Heart right ventricle (tissue), 16 donors: ENCODE results near the gene SPTBN2. TPM values are rescaled to one million over a fixed set of nuclear protein-coding genes. Genes with fewer than 3 reads are reported as not detected.

ENCODE experiments used
- ATAC-seq, 8 donors: fragments of 200-7000 bp; cut with Tn5 transposase; one replicate each; pipeline ENCODE4 v1.9.1; 2020; ENCODE audit warnings: mild to moderate bottlenecking in 8 of 8, moderate library complexity in 8 of 8, moderate number of reproducible peaks in 1 of 8
- DNase-seq, 2 donors: peaks; one replicate each; pipeline ENCODE4 v3.0.0-alpha.2; 2020
- H3K27ac ChIP-seq, 10 donors: fragments of 200-600 bp; sonication (generic) in 2 of 10; one replicate each; pipeline versions ENCODE4 v1.5.0 to v1.8.0; 2020 to 2022; ENCODE audit warnings: mild to moderate bottlenecking in 3 of 10
- H3K27me3 ChIP-seq, 7 donors: fragments of 200-600 bp; one replicate each; pipeline ENCODE4 v1.8.0; 2021 to 2022; ENCODE audit warnings: mild to moderate bottlenecking in 2 of 7
- H3K36me3 ChIP-seq, 9 donors: fragments of 200-600 bp; sonication (generic) in 1 of 9; one replicate each; pipeline versions ENCODE4 v1.5.0 to v1.8.0; 2020 to 2022; ENCODE audit warnings: mild to moderate bottlenecking in 2 of 9
- H3K4me1 ChIP-seq, 9 donors: fragments of 200-600 bp; sonication (generic) in 1 of 9; one replicate each; pipeline versions ENCODE4 v1.5.0 to v1.8.0; 2020 to 2022; ENCODE audit warnings: mild to moderate bottlenecking in 4 of 9
- H3K4me3 ChIP-seq, 10 donors: fragments of 200-600 bp; sonication (generic) in 2 of 10; one replicate each; pipeline versions ENCODE4 v1.5.0 to v1.8.0; 2020 to 2022; ENCODE audit warnings: mild to moderate bottlenecking in 7 of 10, moderate library complexity in 2 of 10
- H3K9me3 ChIP-seq, 11 donors: fragments of 200-600 bp in 10 of 11; sonication (generic) in 2 of 11; one replicate each; pipeline versions ENCODE4 v1.5.0 to v1.8.0; 2013 to 2022; ENCODE audit warnings: mild to moderate bottlenecking in 2 of 11, control low read depth in 1 of 11, moderate library complexity in 1 of 11
- WGBS, 2 donors: extraction: QIAGEN DNeasy Blood & Tissue Kit; methylation state at CpG; one replicate each; pipeline ENCODE4 v1.1.7; 2013; ENCODE audit warnings: inconsistent platforms in 1 of 2; 5-methylcytosine and 5-hydroxymethylcytosine counted together
- intact Hi-C, 10 donors: fragments of 100-400 bp; cut with DNase I; formaldehyde crosslinking; loops; one replicate each; pipeline versions ENCODE4 v1.11.1 to v1.14.2; 2022
- polyA plus RNA-seq, 2 donors: library from polyadenylated mRNA; stranded (reverse); fragments of 200-250 nt; gene quantifications; one replicate each; pipeline ENCODE4 v1.2.3, GENCODE V29; 2013
- total RNA-seq, 10 donors: library from RNA; stranded (reverse); fragmentation: NEBNext Ultra II Directional in 3 of 10; extraction: Animal tissue kit (Norgen Biotek cat#: 25700) in 3 of 10; gene quantifications; one replicate each; pipeline versions ENCODE4 v1.2.1 to v1.2.4, GENCODE V29; 2021 to 2023
- TF ChIP-seq, protein P1 (sequence below), 9 donors: fragments of 200-600 bp; sonication (generic) in 2 of 9; IDR thresholded peaks; one replicate each; pipeline versions ENCODE4 v1.5.0 to v1.8.0; 2021 to 2022; ENCODE audit warnings: antibody characterized with exemption in 9 of 9, mild to moderate bottlenecking in 5 of 9, moderate library complexity in 1 of 9
- donor health status: Arrhythmogenic right ventricular cardiomyopathy.
- donor health status: ischemic (EF 13 %, LVEDD 7.1; RV severe dilation, severe dysfunction).
- donor health status: healthy with polysubstance abuse.
- donor health status: DM: no; HTN: yes; CAD: no.
- donor health status: DM: no; HTN: no; CAD: no.
- donor health status: ischemic (EF 25% LVEDD 6.9; RV normal size, moderate dysfunction).
- donor health status: ischemic (EF 25% LVEDD 5.7; RV mildly dilated, moderate dysfunction).
- donor health status: healthy.
- donor health status: DM: yes; HTN: yes; CAD: no.
- donor health status: Ischemic cardiomyopathy.
- donor health status: ischemic (EF 35%, LVEDD 5.7; RV mildly dilated, moderate dysfunction).
- donor health status: nonischemic (EF 11% LVEDD 7.7; RV severe dilation, severe dysfunction).
- donor health status: DM: yes; HTN: yes; CAD: no.
- donor health status: PGD.
- donor health status: ischemic (EF 29% LVEDD 5.4; RV normal size, mild dysfunction).
- donor health status: nonischemic (EF 23%, LVEDD 6.1; RV moderate dilation, normal function).

The SPTBN2 gene
- total and polyA plus RNA-seq, 12 donors, result 0.23 to 2.3 (median 1.0) TPM

GRCh38 chr11:66717925-66718319 lies 11.1 kb downstream of the SPTBN2 start:
- peaks cover 0 to 17% (median 0%) of the 10 kb centered on the region in 7 donors for H3K27me3 ChIP-seq
- 90 to 92% methylated on average over 14 of the region's 14 CpGs for WGBS, 2 donors
- intact Hi-C loops, result loop anchor here in 2 of 10 donors (5.0 to 10.0 kb wide), 2 partner anchors 97 to 99 kb away; no protein-coding TSS in a partner anchor
- TF ChIP-seq, protein P1, sequence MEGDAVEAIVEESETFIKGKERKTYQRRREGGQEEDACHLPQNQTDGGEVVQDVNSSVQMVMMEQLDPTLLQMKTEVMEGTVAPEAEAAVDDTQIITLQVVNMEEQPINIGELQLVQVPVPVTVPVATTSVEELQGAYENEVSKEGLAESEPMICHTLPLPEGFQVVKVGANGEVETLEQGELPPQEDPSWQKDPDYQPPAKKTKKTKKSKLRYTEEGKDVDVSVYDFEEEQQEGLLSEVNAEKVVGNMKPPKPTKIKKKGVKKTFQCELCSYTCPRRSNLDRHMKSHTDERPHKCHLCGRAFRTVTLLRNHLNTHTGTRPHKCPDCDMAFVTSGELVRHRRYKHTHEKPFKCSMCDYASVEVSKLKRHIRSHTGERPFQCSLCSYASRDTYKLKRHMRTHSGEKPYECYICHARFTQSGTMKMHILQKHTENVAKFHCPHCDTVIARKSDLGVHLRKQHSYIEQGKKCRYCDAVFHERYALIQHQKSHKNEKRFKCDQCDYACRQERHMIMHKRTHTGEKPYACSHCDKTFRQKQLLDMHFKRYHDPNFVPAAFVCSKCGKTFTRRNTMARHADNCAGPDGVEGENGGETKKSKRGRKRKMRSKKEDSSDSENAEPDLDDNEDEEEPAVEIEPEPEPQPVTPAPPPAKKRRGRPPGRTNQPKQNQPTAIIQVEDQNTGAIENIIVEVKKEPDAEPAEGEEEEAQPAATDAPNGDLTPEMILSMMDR (IDR thresholded peaks at IDR 0.05), result no peak
- DNase-seq (no peak), ATAC-seq (no peak)
- no peaks in the 10 kb centered on the region for H3K36me3 ChIP-seq
- no peaks in the 10 kb centered on the region for H3K4me1 ChIP-seq
- no peak overlapping the region for H3K4me3 ChIP-seq
- no peaks in the 10 kb centered on the region for H3K9me3 ChIP-seq
- H3K27ac ChIP-seq, result no peak overlapping the region

GRCh38 chr11:66716996-66717395 lies 12.0 kb downstream of the SPTBN2 start:
- no peaks in the 10 kb centered on the region for H3K9me3 ChIP-seq
- ATAC-seq, result no peak
- no peaks in the 10 kb centered on the region for H3K36me3 ChIP-seq
- H3K27me3 ChIP-seq, result peaks cover 0 to 17% (median 0%) of the 10 kb centered on the region in 7 donors
- H3K4me3 ChIP-seq, result no peak overlapping the region
- TF ChIP-seq, protein P1 (IDR thresholded peaks at IDR 0.05), result no peak
- H3K4me1 ChIP-seq, result no peaks in the 10 kb centered on the region
- WGBS, 2 donors, result 85 to 87% methylated on average over 3 of the region's 3 CpGs
- intact Hi-C loops, result loop anchor here in 2 of 10 donors (5.0 to 10.0 kb wide), 2 partner anchors 98 to 100 kb away; no protein-coding TSS in a partner anchor
- no peak overlapping the region for H3K27ac ChIP-seq
- no peak for DNase-seq

DNA sequence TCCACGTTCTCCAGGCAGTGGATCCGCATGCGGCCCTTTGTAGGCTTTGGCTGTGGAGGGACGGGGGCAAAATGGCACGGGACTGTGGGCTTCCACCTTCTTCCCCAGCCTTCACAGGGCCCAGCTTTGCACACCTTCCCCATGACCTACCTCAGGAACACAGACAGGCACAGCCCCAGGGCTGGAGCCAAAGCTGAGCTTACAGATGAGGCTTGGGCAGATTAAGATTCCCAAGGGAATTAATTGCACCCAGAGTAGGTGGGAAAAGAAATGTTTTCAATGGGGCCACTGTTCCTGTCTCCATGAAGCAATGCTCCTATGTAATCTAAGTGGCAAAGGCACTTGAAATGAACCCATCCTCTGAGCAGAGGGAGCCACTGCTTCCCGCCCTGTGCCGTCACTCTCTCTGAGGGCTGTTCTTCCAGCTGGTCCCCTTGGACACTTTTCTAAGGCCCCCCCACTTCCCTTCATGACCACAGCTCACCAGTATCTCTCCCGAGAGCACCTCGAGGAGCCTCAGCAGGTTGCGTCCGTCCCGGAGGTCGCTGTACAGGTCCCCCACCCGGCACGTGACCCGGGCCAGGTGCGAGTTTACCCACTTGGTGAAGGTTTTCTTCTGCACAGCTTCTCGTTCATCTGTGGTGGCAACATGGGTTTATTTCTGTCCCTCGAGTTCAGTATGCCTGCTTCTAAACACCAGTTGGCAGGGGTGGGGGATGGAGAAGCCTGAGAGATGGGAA lies 13.5 kb downstream of the SPTBN2 start:
- 91 to 92% methylated on average over 19 of the region's 19 CpGs for whole genome bisulfite sequencing, 2 donors
- Histone ChIP-seq H3K36me3 (no peaks in the 10 kb centered on the region), H3K9me3 (no peaks in the 10 kb centered on the region), H3K4me3 (no peak overlapping the region), H3K4me1 (no peaks in the 10 kb centered on the region), H3K27ac (no peak overlapping the region), H3K27me3 (peaks cover 0 to 17% (median 0%) of the 10 kb centered on the region in 7 donors)
- DNase-seq (no peak), ATAC-seq (no peak)
- intact Hi-C loops, result loop anchor here in 2 of 10 donors (5.0 to 10.0 kb wide), 2 partner anchors 99 to 102 kb away; no protein-coding TSS in a partner anchor
- TF ChIP-seq, protein P1 (IDR thresholded peaks at IDR 0.05), result no peak

GRCh38 chr11:66713746-66714480 lies 15.1 kb downstream of the SPTBN2 start:
- TF ChIP-seq, protein P1 (IDR thresholded peaks at IDR 0.05), result no peak
- Histone ChIP-seq H3K9me3 (no peaks in the 10 kb centered on the region), H3K4me1 (no peaks in the 10 kb centered on the region), H3K4me3 (no peak overlapping the region), H3K27ac (no peak overlapping the region), H3K36me3 (no peaks in the 10 kb centered on the region), H3K27me3 (peaks cover 0 to 9% (median 0%) of the 10 kb centered on the region in 7 donors)
- WGBS, 2 donors, result 77% methylated on average over 12 of the region's 12 CpGs
- ATAC-seq, result no peak
- DNase-seq, result no peak
- intact Hi-C loops, result loop anchor here in 1 of 10 donors (10.0 kb wide), 1 partner anchor 101 kb away; no protein-coding TSS in a partner anchor
